GM19025 (cell line): ENCODE results near the gene RALGPS1.

Experiments used
- ATAC-seq: cut with Tn5 transposase; IDR thresholded peaks from one replicate; pipeline ENCODE4 v1.9.1; 2021; ENCODE audit warnings: mild to moderate bottlenecking, low read depth, moderate library complexity; ENCODE audit not compliant: unreplicated experiment

Gene RALGPS1

GRCh38 chr9:126914458-126915280 is at the start of gene RALGPS1:
Gene RALGPS1, plus strand, starts transcription at chr9:126914782. Its CDS starts 47,508 bp downstream, at chr9:126962290.
- peak; percentile 96 for ATAC-seq

GRCh38 chr9:126869368-126869767 is 45.2 kb upstream of the RALGPS1 start:
- no peak for ATAC-seq

GRCh38 chr9:126872516-126872915 is 42.1 kb upstream of the RALGPS1 start:
- ATAC-seq = no peak

GRCh38 chr9:126874546-126875314 is 39.9 kb upstream of the RALGPS1 start:
- ATAC-seq = no peak

GRCh38 chr9:126875756-126876510 is 38.6 kb upstream of the RALGPS1 start:
- no peak for ATAC-seq

GRCh38 chr9:126876531-126876930 is 38.1 kb upstream of the RALGPS1 start:
- no peak for ATAC-seq

- no peak for ATAC-seq
These were observed 37.2 kb upstream of the RALGPS1 start for GRCh38 chr9:126877418-126877817.

- no peak for ATAC-seq
These were observed 35.3 kb upstream of the RALGPS1 start for GRCh38 chr9:126879288-126879687.

- no peak for ATAC-seq
These were observed 34.2 kb upstream of the RALGPS1 start for GRCh38 chr9:126880226-126880946.

GRCh38 chr9:126880947-126881332 is 33.6 kb upstream of the RALGPS1 start:
- ATAC-seq = no peak

- no peak for ATAC-seq
These were observed 31.8 kb upstream of the RALGPS1 start for GRCh38 chr9:126882746-126883145.

- no peak for ATAC-seq
These were observed 30.9 kb upstream of the RALGPS1 start for GRCh38 chr9:126883636-126884035.

GRCh38 chr9:126885131-126885641 is 29.4 kb upstream of the RALGPS1 start:
- ATAC-seq = no peak

GRCh38 chr9:126886034-126886822 is 28.4 kb upstream of the RALGPS1 start:
- no peak for ATAC-seq

GRCh38 chr9:126886897-126887296 is 27.7 kb upstream of the RALGPS1 start:
- no peak for ATAC-seq

- no peak for ATAC-seq
These were observed 22.9 kb upstream of the RALGPS1 start for GRCh38 chr9:126891676-126892075.

- ATAC-seq = no peak
These were observed 21.5 kb upstream of the RALGPS1 start for GRCh38 chr9:126893079-126893478.

- no peak for ATAC-seq
These were observed 20.5 kb upstream of the RALGPS1 start for GRCh38 chr9:126894052-126894603.

- ATAC-seq = no peak
These were observed 12.4 kb upstream of the RALGPS1 start for GRCh38 chr9:126902210-126902609.
